Thoracic aorta (tissue), 2 donors: ENCODE results near the gene ATP1A1. TPM values are rescaled to one million over a fixed set of nuclear protein-coding genes. Genes with fewer than 3 reads are reported as not detected.

ENCODE experiments used
- ATAC-seq: fragments of 150-250 bp; one replicate; pipeline ENCODE4 v1.8.0; 2017; ENCODE audit warnings: low read depth; ENCODE audit not compliant: insufficient number of reproducible peaks, low FRiP score
- DNase-seq: peaks from one replicate; pipeline ENCODE4 v3.0.0-alpha.2; 2020; ENCODE audit warnings: low spot score
- H3K27ac ChIP-seq, 2 donors: fragments of 200-600 bp; sonication (generic); 1 replicate in 1 of 2; 2 replicates in 1 of 2; pipeline ENCODE4 v1.5.1; 2016; ENCODE audit warnings: mild to moderate bottlenecking in 2 of 2, moderate library complexity in 2 of 2
- H3K27me3 ChIP-seq: fragments of 200-600 bp; sonication (generic); replicated peaks from 2 replicates; pipeline ENCODE4 v1.6.0; 2016; ENCODE audit warnings: mild to moderate bottlenecking; ENCODE audit not compliant: insufficient read depth
- H3K36me3 ChIP-seq: fragments of 200-600 bp; sonication (generic); one replicate; pipeline ENCODE4 v1.5.1; 2016
- H3K4me1 ChIP-seq, 2 donors: fragments of 200-600 bp; sonication (generic); 1 replicate in 1 of 2; 2 replicates in 1 of 2; pipeline versions ENCODE4 v1.5.1 to v1.6.0; 2016; ENCODE audit warnings: low read depth in 2 of 2, mild to moderate bottlenecking in 1 of 2; ENCODE audit not compliant: control insufficient read depth in 1 of 2
- H3K4me3 ChIP-seq: fragments of 200-600 bp; sonication (generic); 2 replicates; pipeline ENCODE4 v1.5.1; 2016; ENCODE audit warnings: mild to moderate bottlenecking
- H3K9me3 ChIP-seq: fragments of 200-600 bp; sonication (generic); 2 replicates; pipeline ENCODE4 v1.5.1; 2016
- CTCF ChIP-seq: fragments of 200-600 bp; sonication (generic); IDR thresholded peaks from one replicate; pipeline ENCODE4 v1.5.1; 2019; ENCODE audit warnings: antibody characterized with exemption
- total RNA-seq, 2 donors: library from RNA; depleted of rRNA; stranded (reverse); fragments of >200 nt; gene quantifications; one replicate each; pipeline versions ENCODE4 v1.1.0 to v1.2.3, GENCODE V29; 2016

The ATP1A1 gene
- total RNA-seq, 2 donors from 2014 or later = 244 to 310 TPM

- ATAC-seq (no peak), DNase-seq (no peak)
- Histone ChIP-seq H3K4me1 (peaks cover 59 to 62% of the 10 kb centered on the region in 2 donors), H3K9me3 (no peaks in the 10 kb centered on the region), H3K4me3 (peak overlapping the region; percentile 13), H3K36me3 (peaks cover 25% of the 10 kb centered on the region), H3K27me3 (no peaks in the 10 kb centered on the region), H3K27ac (no peak overlapping the region)
- no peak for TF ChIP-seq CTCF
These were observed 9.9 kb downstream of the ATP1A1 start for GRCh38 chr1:116382857-116383483.

DNA sequence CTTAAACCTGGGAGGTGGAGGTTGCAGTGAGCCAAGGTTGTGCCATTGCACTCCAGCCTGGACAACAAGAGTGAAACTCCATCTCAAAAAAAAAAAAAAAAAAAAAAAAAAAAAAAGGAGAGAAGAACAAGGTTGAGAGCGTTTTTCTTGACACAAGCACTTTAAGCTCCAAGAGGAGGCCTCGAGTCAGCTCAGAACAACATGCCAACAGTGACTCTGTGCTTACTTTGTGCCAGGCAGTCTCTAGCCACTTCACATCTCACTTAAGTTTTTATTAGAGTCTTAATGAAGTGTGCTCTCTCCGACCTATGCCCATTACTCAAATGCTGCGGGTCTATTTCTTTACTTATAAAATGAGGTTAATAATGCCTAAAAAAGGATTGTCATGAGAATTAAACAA lies 13.0 kb downstream of the ATP1A1 start:
- no peaks in the 10 kb centered on the region for H3K27me3 ChIP-seq
- no peaks in the 10 kb centered on the region for H3K9me3 ChIP-seq
- no peak overlapping the region for H3K27ac ChIP-seq
- DNase-seq = no peak
- peaks cover 31% of the 10 kb centered on the region in 2 donors for H3K4me1 ChIP-seq
- no peak overlapping the region for H3K4me3 ChIP-seq
- TF ChIP-seq CTCF = no peak
- peaks cover 55% of the 10 kb centered on the region for H3K36me3 ChIP-seq
- ATAC-seq = no peak

- DNase-seq (no peak), ATAC-seq (no peak)
- H3K4me3 ChIP-seq = no peak overlapping the region
- H3K27me3 ChIP-seq = no peaks in the 10 kb centered on the region
- H3K4me1 ChIP-seq = peaks cover 16% of the 10 kb centered on the region in 2 donors
- no peak overlapping the region for H3K27ac ChIP-seq
- no peaks in the 10 kb centered on the region for H3K9me3 ChIP-seq
- peaks cover 70% of the 10 kb centered on the region for H3K36me3 ChIP-seq
- no peak for TF ChIP-seq CTCF
These were observed 14.5 kb downstream of the ATP1A1 start for GRCh38 chr1:116387551-116387950.

GRCh38 chr1:116388122-116388521 lies 15.1 kb downstream of the ATP1A1 start:
- peaks cover 75% of the 10 kb centered on the region for H3K36me3 ChIP-seq

GRCh38 chr1:116389013-116389412 lies 16.0 kb downstream of the ATP1A1 start:
- ATAC-seq = no peak
- Histone ChIP-seq H3K27me3 (no peaks in the 10 kb centered on the region), H3K4me3 (no peak overlapping the region), H3K4me1 (peaks cover under 1 to 1% of the 10 kb centered on the region in 2 donors), H3K27ac (no peak overlapping the region), H3K9me3 (no peaks in the 10 kb centered on the region), H3K36me3 (peaks cover 84% of the 10 kb centered on the region)
- DNase-seq = no peak
- TF ChIP-seq CTCF = no peak

More at GRCh38 chr1:116388122-116388521, 15.1 kb downstream of the ATP1A1 start:
- ATAC-seq (no peak), DNase-seq (no peak)
- Histone ChIP-seq H3K27me3 (no peaks in the 10 kb centered on the region), H3K27ac (no peak overlapping the region), H3K4me3 (no peak overlapping the region), H3K9me3 (no peaks in the 10 kb centered on the region), H3K4me1 (peaks cover 10% of the 10 kb centered on the region in 2 donors)
- TF ChIP-seq CTCF = no peak
